Fibroblast of mammary gland (primary cell): ENCODE measurements around the gene ADAMTS2.
A peak's percentile ranks its signal among the peaks of the same experiment; 100 is the strongest.

Experiments
- DNase-seq: peaks from one replicate; pipeline ENCODE4 v3.0.0-alpha.2; 2010; ENCODE audit warnings: low read depth
- H3K4me3 ChIP-seq: 2 replicates; pipeline ENCODE4 v1.5.1; 2011; ENCODE audit warnings: low read depth, mild to moderate bottlenecking, low read length, moderate library complexity; ENCODE audit not compliant: control insufficient read depth
- CTCF ChIP-seq: conservative IDR thresholded peaks from 2 replicates; pipeline ENCODE4 v1.5.1; 2011; ENCODE audit warnings: low read depth, low read length, inconsistent platforms; ENCODE audit not compliant: control insufficient read depth, insufficient read depth

The ADAMTS2 gene

GRCh38 chr5:179301376-179301775 lies 43.9 kb downstream of the ADAMTS2 start:
- no peak for DNase-seq
- no peak overlapping the region for H3K4me3 ChIP-seq
- TF ChIP-seq CTCF: no peak

DNA sequence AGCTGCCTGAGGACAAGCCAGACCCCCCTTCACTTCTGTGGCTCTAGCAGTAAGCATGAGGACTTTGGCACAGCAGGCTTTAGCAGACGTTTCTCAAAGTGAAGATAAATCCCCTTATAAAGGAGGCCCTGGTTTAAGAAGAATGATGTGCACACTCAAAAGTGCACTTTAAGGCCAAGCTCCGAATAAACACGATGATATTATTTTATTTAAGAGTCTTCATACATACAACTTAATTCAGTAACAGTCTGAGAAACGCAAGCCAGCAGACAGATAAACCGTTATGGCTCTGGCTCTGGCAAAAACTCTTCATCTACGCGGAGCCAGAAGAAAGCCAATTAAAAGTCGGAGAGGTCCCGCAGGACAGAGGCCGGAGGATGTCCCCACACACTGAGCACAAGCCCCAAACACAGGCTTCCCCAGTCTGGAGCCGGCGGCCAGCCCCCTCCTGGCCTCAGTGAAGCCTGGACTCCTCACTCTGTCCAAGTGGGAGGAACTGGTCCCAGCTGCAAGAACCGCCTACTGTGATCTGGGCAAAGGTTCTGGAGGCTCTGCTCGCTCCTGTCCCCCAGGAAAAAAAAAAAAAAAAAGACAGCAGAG lies 44.6 kb downstream of the ADAMTS2 start:
- TF ChIP-seq CTCF: no peak
- peak; percentile 57 for DNase-seq
- no peak overlapping the region for H3K4me3 ChIP-seq

DNA sequence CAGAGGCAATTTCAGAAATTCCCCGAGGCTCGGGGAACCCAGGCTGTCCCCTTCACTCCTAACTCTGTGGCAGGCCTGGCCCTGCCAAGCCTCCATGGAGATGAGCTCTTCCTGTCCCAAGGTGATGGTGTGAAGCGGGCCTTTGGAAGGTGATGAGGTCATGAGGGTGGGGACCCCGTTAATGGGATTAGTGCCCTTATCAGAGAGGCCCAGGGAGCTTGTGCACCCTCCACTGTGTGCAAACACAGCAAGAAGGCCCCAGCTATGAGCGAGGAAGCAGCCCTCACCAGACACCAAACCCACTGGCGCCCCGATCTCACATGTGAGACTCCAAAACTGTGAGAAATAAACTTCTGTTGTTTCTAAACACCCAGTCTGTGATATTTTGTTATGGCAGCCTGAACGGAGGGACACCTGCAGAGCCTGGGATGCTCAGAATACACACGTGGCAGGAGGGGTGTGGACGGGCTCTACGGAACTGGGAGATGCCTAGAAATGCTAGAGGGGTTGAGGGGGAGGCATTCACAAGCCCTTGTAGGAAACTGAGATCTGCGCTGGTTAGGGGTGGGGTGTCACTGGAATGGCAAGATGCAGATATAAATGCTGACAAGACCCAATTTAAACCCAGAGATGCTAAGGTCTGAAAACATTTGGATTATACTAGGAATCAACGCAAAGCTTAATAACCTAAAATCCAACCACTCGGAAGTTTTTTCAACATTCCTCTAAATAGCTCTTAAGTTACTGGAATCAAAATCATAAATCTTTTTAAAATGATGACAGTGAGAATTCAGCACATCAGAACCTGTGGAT lies 46.9 kb downstream of the ADAMTS2 start:
- DNase-seq: no peak
- H3K4me3 ChIP-seq: no peak overlapping the region
- no peak for TF ChIP-seq CTCF

DNA sequence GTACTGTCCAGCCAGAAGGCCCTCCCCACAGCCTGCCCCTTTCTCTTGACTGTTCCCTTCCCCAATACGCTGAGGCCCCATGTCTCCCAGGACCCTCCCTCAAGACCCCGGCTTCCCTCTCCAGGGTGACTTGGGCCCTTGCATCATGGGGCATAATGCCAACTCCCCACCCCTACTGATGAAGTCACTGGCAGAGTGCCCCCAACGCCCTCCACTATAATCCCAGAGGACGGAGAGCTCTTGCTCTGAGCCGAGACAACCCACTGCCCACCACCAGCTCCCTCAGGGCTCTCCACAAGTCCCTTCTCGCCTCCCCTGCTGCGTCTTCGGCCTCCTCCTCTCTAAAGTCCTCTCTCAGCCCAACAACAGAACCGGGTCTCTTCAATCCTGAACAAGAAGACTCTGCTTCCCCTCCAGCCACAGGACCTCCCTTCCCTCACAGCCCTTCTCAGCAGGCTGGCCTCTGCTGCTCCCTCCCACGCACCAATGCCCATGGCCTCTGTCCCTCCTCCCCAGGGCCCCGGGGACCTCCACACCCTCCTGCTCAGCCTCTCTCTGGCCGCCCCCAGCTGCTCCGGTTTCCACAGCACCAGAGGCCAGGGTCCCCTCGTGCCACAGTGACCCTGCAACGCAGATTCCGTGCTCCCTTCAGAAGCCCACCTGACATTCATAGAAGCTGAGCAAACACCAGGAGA lies 47.6 kb downstream of the ADAMTS2 start:
- no peak for TF ChIP-seq CTCF
- no peak overlapping the region for H3K4me3 ChIP-seq
- no peak for DNase-seq

GRCh38 chr5:179297026-179297425 lies 48.2 kb downstream of the ADAMTS2 start:
- DNase-seq: no peak
- no peak overlapping the region for H3K4me3 ChIP-seq
- no peak for TF ChIP-seq CTCF

- no peak for DNase-seq
- H3K4me3 ChIP-seq: no peak overlapping the region
- TF ChIP-seq CTCF: no peak
These were observed 49.0 kb downstream of the ADAMTS2 start for GRCh38 chr5:179296150-179296821.
